ENCODE measurements around the gene RNU1-3.
"Not testable (repeated sequence)": the region's sequence is repeated elsewhere in the genome, so short reads cannot be mapped to it uniquely, and the experiment has no call there.

GRCh38 chr1:16649390-16649789 lies 17.4 kb downstream of the RNU1-3 start:
- not testable (repeated sequence) for TF ChIP-seq CTCF, POLR2A (IDR thresholded peaks at IDR 0.05)

All from gastroesophageal sphincter (tissue), 3 donors.